OCI-LY1 (cell line): ENCODE results near the gene CLDND2.

ENCODE experiments used
- EZH2 ChIP-seq: fragments of 200-600 bp; sonication (generic), shearing (Covaris generic); IDR thresholded peaks from 2 replicates; pipeline ENCODE4 v1.8.0; 2017; ENCODE audit warnings: borderline replicate concordance, mixed run types, mild to moderate bottlenecking, antibody characterized with exemption, low read length, moderate library complexity, mixed read lengths
- TF ChIP-seq, protein P1 (sequence below): fragments of 200-600 bp; sonication (generic), shearing (Covaris generic); IDR thresholded peaks from 2 replicates; pipeline ENCODE4 v1.5.1; 2017; ENCODE audit warnings: mild to moderate bottlenecking, antibody characterized with exemption, low read length, moderate library complexity, mixed read lengths

DNA sequence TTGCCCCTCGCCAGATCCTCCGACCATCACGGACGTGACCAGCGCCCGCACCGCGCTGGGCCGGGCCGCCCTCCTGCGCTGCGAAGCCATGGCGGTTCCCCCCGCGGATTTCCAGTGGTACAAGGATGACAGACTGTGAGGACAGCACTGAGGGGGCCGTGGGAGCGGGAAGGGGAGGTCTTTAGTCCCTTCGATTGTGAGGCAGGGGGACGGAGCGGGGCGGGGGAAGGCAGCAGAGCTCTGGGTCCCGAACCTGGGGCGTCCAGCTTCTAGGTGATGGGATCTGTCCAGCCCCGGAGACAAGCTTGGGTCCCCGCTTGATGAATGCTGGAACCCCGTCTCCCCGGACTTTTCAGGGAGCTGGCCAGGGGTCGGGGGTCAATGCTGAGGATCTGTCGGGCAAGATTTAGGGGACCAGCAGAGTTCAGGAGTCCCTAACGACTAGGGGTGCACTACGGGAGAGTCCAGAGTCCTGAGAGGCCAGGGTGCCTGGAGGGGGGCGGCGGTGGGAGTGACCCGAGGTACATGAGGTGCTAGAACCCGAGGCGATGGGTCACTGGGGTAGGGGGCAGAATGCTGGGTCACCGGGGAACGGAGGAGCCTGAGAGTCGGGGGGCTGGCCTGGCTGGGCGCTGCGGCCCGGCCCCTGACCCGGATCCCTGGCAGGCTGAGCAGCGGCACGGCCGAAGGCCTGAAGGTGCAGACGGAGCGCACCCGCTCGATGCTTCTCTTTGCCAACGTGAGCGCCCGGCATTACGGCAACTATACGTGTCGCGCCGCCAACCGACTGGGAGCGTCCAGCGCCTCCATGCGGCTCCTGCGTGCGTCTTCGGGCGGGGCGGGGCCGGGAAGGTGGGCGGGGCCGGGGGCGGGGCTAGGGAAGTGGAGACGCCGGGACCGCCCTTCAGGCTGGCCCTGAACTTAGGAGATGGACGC is 41.5 kb downstream of the CLDND2 start:
- TF ChIP-seq, protein P1, sequence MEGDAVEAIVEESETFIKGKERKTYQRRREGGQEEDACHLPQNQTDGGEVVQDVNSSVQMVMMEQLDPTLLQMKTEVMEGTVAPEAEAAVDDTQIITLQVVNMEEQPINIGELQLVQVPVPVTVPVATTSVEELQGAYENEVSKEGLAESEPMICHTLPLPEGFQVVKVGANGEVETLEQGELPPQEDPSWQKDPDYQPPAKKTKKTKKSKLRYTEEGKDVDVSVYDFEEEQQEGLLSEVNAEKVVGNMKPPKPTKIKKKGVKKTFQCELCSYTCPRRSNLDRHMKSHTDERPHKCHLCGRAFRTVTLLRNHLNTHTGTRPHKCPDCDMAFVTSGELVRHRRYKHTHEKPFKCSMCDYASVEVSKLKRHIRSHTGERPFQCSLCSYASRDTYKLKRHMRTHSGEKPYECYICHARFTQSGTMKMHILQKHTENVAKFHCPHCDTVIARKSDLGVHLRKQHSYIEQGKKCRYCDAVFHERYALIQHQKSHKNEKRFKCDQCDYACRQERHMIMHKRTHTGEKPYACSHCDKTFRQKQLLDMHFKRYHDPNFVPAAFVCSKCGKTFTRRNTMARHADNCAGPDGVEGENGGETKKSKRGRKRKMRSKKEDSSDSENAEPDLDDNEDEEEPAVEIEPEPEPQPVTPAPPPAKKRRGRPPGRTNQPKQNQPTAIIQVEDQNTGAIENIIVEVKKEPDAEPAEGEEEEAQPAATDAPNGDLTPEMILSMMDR = no peak
- TF ChIP-seq EZH2 = no peak
